ENCODE measurements around the gene KLRD1.

GRCh38 chr12:10358131-10358530 is 50.5 kb downstream of the KLRD1 start:
- no peak for TF ChIP-seq CTCF (IDR thresholded peaks at IDR 0.05)
- no peak for TF ChIP-seq POLR2A (IDR thresholded peaks at IDR 0.05)

Measured in right lobe of liver (tissue), 4 donors.